ENCODE results near the gene CHRM1.
"Not testable (repeated sequence)": the region's sequence is repeated elsewhere in the genome, so short reads cannot be mapped to it uniquely, and the experiment has no call there.

The CHRM1 gene, protein sequence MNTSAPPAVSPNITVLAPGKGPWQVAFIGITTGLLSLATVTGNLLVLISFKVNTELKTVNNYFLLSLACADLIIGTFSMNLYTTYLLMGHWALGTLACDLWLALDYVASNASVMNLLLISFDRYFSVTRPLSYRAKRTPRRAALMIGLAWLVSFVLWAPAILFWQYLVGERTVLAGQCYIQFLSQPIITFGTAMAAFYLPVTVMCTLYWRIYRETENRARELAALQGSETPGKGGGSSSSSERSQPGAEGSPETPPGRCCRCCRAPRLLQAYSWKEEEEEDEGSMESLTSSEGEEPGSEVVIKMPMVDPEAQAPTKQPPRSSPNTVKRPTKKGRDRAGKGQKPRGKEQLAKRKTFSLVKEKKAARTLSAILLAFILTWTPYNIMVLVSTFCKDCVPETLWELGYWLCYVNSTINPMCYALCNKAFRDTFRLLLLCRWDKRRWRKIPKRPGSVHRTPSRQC

DNA sequence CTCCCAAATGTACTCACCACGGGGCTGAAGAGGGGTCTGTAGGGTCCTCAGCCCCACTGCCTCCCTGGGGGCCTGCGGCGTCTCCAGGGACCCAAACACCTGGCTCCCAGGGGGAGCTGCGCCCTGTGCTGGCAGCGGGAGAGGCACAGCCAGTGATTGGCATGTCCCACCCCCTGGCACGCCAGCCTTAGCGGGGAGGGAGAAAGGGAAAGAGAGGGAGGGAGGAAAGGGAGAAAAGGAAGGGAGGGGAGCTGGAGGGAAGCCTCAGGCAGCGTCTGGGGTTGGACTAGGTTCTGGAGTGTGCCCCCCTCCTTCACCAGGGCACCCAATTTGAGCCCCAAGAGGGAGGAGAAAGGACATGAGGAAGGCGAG, at the start of gene CHRM1:
CHRM1 (minus strand) TSS at position 163 of the 372 bp plus-strand sequence. CDS start 10,263 bp downstream, outside the sequence.
- no peak for DNase-seq

DNA sequence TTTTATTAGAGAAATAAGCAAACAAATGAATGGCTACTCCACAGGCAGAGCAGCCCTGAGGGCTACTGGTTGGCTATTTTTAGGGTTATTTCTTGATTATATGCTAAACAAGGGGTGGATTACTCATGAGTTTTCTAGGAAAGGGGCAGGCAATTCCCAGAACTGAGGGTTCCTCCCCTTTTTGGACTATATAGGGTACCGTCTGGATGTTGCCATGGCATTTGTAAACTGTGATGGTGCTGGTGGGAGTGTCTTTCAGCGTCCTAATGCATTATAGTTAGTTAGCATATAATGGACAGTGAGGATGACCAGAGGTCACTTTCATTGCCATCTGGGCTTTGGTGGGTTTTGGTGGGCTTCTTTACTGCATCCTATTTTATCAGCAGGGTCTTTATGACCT, 44.4 kb upstream of the CHRM1 start:
- DNase-seq: no peak

DNA sequence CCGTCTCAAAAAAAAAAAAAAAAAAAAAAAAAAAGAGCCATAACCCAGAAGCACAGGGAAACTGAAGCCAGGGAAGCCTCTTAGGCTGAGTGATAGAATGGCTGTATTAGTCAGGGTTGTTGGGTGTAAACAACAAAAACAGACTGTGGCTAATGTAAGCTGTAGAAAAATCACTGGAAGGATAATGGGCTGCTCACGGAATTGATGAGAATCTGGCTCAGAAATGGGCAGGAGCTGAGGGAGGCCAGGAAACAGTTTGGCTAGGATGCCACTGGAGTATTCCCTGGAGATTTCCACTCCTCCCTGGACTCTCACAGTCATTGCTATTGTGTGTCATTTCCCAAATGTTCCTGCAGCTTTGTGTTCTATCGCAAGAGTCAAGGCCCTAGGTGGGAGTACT, 41.2 kb upstream of the CHRM1 start:
- no peak for DNase-seq

DNA sequence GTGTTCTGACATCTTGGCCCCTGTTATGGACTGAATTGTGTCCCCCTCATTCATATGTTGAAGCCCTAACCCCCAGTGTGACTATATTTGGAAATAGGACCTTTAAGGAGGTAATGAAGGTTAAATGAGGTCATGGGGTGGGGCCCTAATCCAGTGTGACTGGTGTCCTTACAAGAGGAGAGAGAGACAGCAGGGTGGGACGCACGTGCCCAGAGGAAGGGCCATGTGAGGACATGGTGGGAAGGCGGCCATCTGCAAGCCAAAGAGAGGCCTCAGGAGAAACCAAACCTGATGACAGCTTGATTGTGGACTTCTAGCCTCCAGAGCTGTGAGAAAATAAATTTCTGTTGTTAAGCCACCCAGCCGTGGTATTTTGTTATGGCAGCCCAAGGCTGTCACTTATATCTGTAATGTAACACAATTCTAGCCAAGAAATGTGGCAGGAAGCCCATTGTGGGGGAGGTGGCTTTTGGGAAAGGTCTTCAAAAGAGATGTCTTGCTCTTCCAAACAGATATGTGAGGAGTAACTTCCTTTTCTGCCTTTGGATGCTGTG, 39.9 kb upstream of the CHRM1 start:
- no peak for DNase-seq

DNA sequence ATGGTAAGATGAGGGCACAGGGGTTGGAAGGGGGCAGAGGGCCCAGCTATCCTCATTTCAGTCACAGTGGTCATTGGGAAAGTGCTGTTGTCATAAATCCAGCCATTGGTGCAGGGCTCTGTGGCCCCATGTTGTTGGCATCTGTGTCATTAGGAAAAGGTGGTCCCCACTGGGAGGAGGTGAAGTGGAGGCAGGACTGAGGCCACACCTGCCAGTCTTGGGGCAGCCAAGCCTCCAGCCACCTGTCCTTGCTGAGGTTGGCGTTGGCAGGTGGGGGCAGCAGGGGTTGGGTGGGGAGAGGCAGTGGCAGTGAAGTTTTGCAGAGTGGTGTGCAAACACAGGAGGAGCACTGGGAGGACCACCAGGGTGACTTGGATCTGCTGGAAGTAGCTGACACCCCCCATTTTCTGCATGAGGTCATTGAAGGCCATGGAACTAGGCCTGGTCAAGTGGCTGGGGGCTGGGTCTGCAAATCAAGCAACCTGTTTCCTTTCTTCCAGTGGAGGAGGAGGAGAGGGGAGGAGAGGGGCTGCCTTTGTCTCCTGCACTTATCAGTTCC, 38.3 kb upstream of the CHRM1 start:
- no peak for DNase-seq

DNA sequence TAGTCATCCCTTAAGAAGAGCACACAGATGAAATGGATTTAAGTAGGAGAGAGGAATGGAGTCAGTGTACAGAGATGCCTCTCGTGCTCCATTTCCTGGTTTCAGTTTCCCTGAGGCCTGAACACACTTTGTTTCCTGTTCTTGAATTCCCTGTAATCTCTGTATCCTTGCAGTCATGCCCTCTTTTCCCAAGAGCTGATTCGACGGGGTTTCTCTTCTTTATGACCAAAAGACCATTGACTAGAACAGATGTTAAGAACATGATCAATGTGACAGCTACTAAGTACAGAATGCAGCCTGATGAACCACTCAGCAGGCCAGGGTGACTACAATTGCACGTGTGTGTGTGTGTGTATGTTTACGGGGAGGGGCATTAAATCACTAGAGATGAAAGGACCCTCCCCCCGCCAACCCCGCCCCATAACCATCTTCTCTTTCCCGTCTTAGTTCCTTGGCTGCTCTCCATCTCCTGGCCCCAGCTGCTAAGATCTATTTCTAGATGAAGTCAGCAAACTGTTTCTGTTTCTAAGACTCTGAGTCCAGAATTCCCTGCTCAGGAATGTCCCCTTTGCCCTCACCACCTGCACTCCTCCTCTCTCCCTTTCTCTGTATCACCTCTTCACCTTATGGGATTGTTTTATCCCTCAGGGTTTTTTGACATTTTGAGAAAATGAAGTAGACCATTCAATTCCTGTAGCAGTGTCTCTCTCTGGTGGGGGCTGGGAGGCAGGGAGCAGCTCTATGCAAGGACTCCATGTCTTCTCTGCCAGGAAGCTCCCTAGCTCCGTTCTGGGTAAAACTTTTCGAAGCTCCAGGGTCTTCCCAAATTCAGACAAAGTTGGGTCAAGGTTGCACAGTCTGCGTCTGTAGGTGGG, 37.6 kb upstream of the CHRM1 start:
- DNase-seq: no peak

DNA sequence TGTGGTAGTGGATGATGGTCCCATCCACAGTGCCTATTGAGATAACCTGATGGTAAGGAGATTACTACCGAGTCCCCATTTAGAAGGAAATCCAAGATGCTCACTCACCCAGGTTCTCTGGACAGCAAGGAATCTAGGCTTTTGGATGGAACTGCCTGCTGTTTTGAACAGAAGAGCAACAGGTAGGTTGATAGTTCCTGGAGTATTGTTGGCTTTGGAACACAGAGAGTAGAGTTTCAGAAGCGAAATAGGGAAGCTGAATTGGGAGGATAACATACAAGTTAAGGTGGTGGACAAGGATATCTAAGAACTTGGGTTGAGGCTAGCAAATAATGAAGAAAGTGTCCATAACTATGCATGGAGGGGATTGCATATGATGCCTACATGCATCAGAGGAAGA, 36.0 kb upstream of the CHRM1 start:
- DNase-seq: no peak

DNA sequence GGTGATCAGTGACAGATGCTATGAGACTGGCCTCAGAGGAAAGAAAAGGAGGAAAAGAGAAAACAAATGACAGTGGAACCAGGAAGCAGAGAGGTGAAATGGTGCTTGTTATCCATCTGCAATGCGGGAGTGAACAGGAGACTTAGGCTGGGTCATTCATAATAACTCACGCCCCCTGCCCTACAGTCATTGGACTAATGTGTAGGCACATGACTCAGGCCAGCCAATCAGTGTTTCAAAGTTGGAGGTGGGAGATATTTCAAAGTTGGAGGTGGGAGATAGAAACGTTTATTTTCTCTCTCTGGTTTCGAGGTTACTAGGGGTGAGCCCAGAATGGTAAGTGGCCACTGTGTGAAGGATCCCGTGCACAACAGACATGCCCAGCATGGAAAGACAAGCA, 33.3 kb upstream of the CHRM1 start:
- DNase-seq: no peak

DNA sequence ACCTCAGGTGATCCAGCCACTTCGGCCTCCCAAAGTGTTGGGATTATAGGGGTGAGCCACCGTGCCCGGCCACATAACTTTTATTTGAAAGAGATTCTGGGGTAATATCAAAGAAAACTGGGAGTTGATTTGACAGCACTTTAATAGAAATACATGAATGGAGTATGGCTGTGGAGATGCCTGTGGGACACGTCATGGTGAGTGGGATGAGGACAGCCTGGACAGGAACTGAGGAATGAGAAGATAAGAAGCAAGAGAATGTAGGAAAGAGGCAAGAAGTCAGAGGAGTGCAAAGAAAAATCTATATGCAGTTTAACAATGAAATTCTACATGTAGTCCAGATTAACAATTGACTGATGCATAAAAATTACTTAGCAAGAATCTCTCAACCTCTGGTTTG, 32.6 kb upstream of the CHRM1 start:
- no peak for DNase-seq

DNA sequence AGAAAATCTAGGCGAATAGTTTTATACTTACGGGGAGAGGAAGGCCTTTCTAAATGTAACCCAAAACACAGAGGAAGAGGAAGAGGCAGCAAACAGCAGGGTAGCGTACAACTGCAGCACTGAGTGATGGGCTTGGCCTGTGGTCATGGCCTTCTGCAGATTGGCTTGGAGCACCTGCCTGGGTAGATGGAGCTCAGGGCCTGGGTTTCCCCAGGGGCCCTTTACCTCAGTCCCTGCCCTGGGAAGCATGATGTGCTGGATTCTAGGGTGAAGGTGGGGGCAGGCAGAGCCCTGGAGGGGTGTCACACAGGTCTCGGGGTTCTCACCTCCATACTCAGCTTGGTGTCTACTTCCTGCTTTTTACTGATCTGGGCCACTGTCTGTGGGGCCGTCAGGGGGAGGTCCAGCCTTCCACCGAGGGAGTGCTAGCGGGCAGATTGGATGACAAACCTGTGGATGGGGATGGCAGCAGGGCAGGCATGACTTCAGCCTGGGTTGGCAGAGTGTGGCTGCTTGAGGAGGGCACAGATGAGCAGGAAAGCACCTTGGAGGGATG, 27.7 kb upstream of the CHRM1 start:
- no peak for DNase-seq

DNA sequence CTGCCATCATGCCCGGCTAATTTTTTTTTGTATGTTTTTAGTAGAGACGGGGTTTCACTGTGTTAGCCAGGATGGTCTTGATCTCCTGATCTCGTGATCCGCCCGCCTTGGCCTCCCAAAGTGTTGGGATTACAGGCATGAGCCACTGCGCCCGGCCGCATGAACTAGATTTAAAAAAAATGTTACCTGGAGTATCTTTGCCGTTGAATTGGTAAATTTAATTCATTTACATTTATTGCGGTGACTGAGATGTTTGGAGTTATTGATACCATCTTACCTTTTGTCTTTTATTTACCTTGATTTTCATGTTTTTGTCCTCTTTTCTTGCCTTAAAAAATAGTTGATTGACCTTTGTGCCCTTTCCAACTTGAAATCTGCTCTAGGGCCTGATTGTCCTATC, 24.4 kb upstream of the CHRM1 start:
- DNase-seq: not testable (repeated sequence)

DNA sequence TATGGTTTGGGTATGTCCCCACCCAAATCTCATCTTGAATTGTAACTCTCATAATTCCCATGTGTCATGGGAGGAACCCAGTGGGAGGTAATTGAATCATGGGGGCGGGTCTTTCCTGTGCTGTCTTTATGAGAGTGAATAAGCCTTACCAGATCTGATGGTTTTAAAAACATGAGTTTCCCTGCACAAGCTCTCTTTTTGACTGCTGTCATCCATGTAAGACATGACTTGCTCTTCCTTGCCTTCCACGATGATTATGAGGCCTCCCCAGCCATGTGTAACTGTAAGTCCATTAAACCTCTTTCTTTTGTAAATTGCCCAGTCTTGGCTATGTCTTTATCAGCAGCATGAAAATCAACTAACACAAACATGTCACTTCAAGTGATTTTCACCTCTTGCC, 16.4 kb upstream of the CHRM1 start:
- DNase-seq: not testable (repeated sequence)

DNA sequence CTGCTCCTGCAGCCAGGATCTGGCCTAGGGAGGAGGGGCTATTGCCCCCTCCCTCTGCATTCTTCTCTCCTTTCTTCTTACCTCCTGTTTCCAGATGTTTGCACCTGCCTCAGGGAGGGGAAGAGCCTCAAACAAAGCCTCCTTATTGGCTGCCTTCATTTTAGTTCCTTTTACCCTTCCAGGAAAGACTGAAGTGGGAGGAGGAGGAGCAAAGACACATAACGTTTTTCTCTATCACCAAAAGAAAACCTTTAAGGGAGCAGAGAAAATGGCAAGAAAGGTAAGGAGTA, 13.3 kb upstream of the CHRM1 start:
- DNase-seq: no peak

DNA sequence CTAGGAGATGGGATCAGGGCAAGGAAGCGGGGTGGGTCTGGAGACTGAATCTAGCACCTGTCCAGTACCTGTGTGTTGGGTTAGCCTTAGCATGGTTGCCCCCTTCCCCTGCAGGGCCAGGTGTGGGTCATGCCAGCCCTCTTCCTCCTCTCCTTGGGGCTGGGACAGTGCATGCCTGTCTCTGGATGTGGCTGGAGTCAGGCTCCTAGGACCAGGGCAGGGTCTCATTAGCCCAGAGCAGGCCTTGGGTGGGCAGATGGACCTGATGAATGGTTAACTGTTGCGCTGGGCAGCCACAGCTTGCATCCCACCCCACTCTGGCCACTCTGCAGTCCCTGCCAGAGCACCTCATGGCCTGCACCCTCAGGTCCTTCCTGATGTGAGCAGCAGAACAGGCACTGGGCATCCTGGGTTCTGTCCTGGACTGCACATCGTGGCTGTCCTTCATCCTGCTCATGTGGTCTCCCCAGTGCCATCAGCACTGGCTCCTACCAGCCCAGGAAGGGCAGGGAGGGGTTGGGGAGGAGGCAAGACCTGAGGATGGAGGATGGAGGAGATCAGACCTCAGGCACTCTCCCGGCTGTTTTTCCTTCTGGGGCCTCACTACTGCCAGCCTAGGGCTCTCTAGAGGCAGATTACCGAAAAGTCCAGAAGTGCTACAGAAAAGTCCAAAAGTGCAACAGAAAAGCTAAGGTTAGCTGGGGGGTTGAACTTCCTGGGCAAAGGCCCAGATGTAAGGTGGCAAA, 12.8 kb upstream of the CHRM1 start:
- DNase-seq: no peak

DNA sequence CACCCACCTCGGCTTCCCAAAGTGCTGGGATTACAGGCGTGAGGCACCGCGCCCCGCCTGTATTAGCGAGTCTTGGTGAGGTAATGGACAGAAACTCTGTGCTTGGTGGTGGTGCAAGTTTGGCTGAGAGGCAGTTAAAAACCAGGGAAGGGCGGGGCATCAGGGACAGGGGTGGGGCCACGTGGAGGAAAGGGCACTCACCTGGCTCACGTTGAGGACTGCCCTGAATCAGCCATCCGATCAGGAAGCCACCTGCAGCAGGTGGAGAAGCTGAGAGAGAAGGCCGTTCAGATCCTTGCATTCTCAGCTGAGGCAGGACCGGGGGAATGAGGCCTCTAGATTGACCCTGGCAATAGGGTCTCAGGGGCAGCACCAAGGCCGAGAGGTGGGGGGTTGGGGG, 12.1 kb upstream of the CHRM1 start:
- DNase-seq: no peak

DNA sequence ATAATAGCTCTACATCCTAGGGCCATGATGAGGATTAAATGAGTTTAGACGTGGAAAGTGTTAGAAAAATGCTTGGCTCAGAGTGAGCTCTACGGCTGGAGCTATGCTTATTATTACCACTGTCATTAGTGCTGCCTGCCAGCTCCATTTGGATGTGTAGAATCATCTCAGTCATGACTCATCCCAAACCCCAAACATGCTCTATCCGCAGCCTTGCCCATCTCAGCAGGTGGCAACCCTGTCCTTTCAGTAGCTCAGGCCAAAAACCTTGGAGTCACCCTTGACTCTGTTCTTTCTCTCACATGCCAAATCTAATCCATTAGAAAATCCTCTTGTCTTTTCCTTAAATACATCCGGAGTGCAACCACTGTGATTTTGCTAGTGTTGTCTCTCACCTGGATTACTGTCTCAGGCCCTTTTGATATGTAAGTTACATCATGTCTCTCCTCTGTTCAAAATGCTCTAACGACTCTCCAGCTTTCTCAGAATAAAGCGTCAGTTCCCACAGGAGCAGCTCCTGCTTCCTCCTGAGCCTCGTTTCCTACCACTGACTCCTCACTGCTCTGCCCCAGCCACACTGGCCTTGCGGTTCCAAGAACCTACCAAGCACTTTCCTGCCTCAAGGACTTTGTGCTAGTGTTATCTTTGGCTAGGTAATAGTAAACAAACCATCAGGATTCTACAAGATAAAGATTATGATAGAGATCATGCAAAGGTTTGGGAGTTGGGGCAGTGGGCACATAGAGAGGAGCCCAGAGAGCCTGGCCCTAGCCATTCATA, 10.5 kb upstream of the CHRM1 start:
- no peak for DNase-seq

DNA sequence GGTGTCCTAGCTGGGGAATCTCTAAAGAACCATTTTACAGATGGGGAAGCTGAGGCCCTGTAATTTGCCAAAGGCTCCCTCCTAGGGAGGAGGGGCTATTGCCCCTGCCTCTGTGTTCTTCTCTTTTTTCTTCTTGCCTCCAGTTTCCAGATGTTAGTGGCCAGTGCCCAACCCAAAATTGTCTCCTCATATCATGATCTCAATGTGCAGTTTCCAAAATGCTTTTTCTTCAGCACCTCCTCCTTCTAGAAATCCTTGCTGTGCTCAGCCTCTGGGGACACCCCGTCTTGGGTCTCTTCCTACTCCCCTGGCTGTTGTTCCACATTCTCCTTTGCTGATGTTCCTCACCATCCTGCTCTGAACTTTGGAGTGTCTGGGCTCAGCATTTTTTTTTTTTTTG, 9.5 kb upstream of the CHRM1 start:
- DNase-seq: no peak

DNA sequence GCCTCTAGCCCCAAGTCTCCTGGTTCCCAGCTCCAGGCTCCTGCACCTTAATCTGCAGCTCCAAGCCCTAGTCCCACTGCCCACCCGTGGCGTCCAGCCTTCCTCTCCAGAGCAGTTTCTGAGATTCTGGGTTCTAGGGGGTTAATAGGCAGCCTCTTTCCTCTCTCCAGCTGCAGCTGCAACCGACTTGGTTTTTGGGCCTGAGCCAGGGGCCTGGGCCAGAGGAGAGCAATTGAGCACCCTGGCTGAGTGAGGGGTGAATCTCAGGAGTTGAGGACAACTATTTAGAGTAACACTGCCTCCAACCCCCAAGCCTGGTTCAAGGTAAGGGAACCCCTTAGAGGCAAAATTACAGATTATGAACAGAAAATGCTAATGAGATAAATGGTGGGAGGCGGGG, 9.0 kb upstream of the CHRM1 start:
- no peak for DNase-seq

DNA sequence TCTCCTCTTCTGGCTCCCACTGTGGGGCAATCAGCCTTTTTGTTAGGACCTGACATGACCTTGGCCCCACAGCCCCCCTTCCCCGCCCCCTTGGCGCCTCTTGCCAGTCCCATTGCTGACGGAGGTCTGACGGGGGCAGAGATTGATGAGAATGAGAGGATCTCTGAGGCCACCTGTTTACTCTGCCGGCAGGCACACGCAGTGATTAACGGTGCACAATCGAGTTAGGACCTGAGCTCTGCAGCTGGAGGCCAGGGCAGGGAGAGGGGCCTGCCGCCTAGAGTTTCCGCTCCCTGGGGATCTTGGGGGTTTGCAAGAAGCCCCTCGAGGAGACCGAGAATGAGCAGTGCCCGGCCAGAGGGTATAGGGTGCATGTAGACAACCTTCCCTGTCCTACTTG, 6.8 kb upstream of the CHRM1 start:
- no peak for DNase-seq

DNA sequence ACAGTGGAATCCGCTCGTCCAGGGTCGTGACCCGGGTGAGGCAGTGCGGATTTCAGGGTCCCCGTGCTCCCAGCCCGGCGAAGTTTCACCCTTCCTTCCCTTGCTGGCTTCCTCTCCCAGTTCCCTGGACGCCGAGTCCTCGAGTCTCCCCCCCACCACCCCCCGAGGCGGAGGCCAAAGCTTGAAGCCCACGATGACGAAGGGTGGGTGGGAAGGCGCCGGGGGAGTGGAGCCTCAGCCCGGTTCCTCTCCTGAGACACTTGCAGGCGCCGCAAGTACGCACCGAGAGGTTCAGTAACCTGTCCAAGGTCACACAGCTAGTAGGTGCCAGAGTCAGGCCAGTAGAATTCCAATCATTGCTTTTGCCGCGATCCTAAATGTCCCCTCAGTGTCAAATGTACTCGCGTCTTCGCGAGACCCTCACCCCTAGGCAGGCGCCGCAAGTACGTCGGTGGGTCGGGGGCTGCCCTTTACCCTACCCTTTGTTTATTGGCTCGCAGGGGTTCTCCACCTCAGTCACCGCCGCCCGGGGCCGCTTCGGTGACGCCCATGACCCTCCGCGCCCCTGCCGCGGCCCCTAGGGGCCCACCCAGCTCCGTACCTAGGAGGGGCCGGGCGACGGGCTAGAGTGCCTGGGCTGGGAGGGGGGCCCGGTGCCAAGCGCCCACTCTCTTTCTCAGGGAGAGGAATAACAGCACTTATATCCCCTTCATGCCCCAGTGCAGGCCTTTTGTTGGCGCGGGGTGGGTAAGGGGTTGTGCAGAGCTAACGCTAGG, 5.7 kb upstream of the CHRM1 start:
- DNase-seq: no peak
